Osteoblast (primary cell): Measurements from ENCODE around the gene SLC7A6. TPM values are rescaled to one million over a fixed set of nuclear protein-coding genes. Genes with fewer than 3 reads are reported as not detected.

Experiments used
- DNase-seq: peaks from one replicate; pipeline ENCODE4 v3.0.0; 2011; ENCODE audit warnings: low spot score, mixed read lengths; ENCODE audit not compliant: insufficient read length; ENCODE audit errors: missing footprints
- H2AFZ ChIP-seq: 2 replicates; pipeline ENCODE4 v1.6.0; 2011; ENCODE audit warnings: mild to moderate bottlenecking, low read length
- H3K27ac ChIP-seq: 2 replicates; pipeline ENCODE4 v1.5.1; 2011; ENCODE audit warnings: mild to moderate bottlenecking, low read depth, low read length, moderate library complexity
- H3K27me3 ChIP-seq: 2 replicates; pipeline ENCODE4 v1.6.0; 2012; ENCODE audit warnings: mild to moderate bottlenecking, control low read depth, inconsistent platforms, low read length, moderate library complexity; ENCODE audit not compliant: insufficient read depth
- H3K36me3 ChIP-seq: 2 replicates; pipeline ENCODE4 v1.5.1; 2011; ENCODE audit warnings: mild to moderate bottlenecking, low read length, control low read depth, moderate library complexity; ENCODE audit not compliant: insufficient read depth
- H3K4me1 ChIP-seq: 2 replicates; pipeline ENCODE4 v1.5.1; 2011; ENCODE audit warnings: mild to moderate bottlenecking, low read length, control low read depth, moderate library complexity; ENCODE audit not compliant: insufficient read depth
- H3K4me2 ChIP-seq: 2 replicates; pipeline ENCODE4 v1.6.0; 2011; ENCODE audit warnings: mild to moderate bottlenecking, low read length; ENCODE audit not compliant: insufficient read depth
- H3K4me3 ChIP-seq: fragments of 200-600 bp; sonication (generic); 3 replicates; pipeline ENCODE4 v1.5.1; 2012; ENCODE audit warnings: mild to moderate bottlenecking, low read length, inconsistent platforms; ENCODE audit not compliant: insufficient read depth
- H3K79me2 ChIP-seq: 2 replicates; pipeline ENCODE4 v1.6.0; 2012; ENCODE audit warnings: mild to moderate bottlenecking, low read length, control low read depth, inconsistent platforms; ENCODE audit not compliant: insufficient read depth
- H3K9me3 ChIP-seq: 2 replicates; pipeline ENCODE4 v1.5.1; 2011; ENCODE audit warnings: low read depth, low read length, control low read depth
- H4K20me1 ChIP-seq: 2 replicates; pipeline ENCODE4 v1.6.0; 2012; ENCODE audit warnings: mild to moderate bottlenecking, low read length, control low read depth; ENCODE audit not compliant: insufficient read depth
- total RNA-seq: library from RNA; depleted of rRNA; stranded (reverse); fragments of >200 nt; gene quantifications from 2 replicates; pipeline ENCODE4 v1.2.3, GENCODE V29; 2012
- TF ChIP-seq, protein P1 (sequence below): IDR thresholded peaks from 2 replicates; pipeline ENCODE4 v1.5.1; 2011; ENCODE audit warnings: mild to moderate bottlenecking, low read depth, low read length, moderate library complexity; ENCODE audit errors: extremely low read depth

Gene SLC7A6
- total RNA-seq, 1 donor: 36.9 TPM

DNA sequence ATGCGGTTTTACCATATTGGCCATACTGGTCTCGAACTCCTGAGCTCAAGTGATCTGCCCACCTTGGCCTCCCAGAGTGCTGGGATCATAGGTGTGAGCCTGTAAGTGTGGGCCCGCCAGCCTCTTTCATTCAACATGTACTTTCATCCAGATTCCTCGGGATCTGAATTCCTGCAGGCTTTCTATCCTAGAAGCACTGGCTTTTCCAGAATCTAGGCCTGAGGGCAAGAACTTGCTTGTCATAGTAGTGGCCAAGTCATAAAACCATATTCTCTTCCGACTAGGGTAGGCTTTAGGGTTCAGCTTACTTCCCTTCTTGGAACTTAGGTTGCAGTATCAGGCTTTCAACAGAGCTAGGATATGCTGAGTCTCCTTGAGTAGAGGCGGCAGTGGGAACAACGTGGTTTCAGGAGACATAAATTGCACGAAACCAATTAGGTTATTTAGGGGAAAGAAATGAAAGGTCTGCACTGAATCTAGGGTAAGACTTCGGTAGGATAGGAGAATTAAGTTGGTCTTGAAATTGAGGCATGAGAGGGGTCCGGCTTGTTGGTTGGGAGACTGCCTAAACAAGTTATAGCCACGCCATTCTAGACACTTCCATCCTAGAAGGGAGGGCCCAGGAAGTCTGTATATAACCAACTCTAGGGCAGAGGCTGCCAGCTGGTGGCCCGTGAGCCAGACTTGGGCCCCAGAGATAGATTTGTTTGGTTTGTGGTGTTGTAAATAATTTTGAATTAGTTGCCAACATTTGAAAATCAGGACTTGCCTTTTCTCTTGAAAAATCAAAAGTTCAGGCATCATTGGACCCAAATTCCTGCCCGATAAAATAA, 15.6 kb downstream of the SLC7A6 start:
- TF ChIP-seq, protein P1, sequence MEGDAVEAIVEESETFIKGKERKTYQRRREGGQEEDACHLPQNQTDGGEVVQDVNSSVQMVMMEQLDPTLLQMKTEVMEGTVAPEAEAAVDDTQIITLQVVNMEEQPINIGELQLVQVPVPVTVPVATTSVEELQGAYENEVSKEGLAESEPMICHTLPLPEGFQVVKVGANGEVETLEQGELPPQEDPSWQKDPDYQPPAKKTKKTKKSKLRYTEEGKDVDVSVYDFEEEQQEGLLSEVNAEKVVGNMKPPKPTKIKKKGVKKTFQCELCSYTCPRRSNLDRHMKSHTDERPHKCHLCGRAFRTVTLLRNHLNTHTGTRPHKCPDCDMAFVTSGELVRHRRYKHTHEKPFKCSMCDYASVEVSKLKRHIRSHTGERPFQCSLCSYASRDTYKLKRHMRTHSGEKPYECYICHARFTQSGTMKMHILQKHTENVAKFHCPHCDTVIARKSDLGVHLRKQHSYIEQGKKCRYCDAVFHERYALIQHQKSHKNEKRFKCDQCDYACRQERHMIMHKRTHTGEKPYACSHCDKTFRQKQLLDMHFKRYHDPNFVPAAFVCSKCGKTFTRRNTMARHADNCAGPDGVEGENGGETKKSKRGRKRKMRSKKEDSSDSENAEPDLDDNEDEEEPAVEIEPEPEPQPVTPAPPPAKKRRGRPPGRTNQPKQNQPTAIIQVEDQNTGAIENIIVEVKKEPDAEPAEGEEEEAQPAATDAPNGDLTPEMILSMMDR: no peak
- H3K4me1 ChIP-seq: no peaks in the 10 kb centered on the region
- H3K27me3 ChIP-seq: no peaks in the 10 kb centered on the region
- H3K4me2 ChIP-seq: no peak overlapping the region
- no peaks in the 10 kb centered on the region for H3K9me3 ChIP-seq
- H4K20me1 ChIP-seq: peaks cover 28% of the 10 kb centered on the region
- H3K4me3 ChIP-seq: no peak overlapping the region
- no peak for DNase-seq
- no peak overlapping the region for H2AFZ ChIP-seq
- no peak overlapping the region for H3K27ac ChIP-seq
- H3K79me2 ChIP-seq: peaks cover 65% of the 10 kb centered on the region
- H3K36me3 ChIP-seq: peaks cover 46% of the 10 kb centered on the region

GRCh38 chr16:68281368-68282063, 17.2 kb downstream of the SLC7A6 start:
- peaks cover 49% of the 10 kb centered on the region for H3K36me3 ChIP-seq
- no peak overlapping the region for H3K27ac ChIP-seq
- no peaks in the 10 kb centered on the region for H3K9me3 ChIP-seq
- H3K4me3 ChIP-seq: no peak overlapping the region
- H3K4me1 ChIP-seq: no peaks in the 10 kb centered on the region
- H3K27me3 ChIP-seq: no peaks in the 10 kb centered on the region
- TF ChIP-seq, protein P1: no peak
- no peak overlapping the region for H2AFZ ChIP-seq
- H4K20me1 ChIP-seq: peaks cover 33% of the 10 kb centered on the region
- no peak overlapping the region for H3K4me2 ChIP-seq
- no peak for DNase-seq
- peaks cover 67% of the 10 kb centered on the region for H3K79me2 ChIP-seq

GRCh38 chr16:68282064-68282452, 17.7 kb downstream of the SLC7A6 start:
- DNase-seq: no peak
- TF ChIP-seq, protein P1: no peak
- Histone ChIP-seq H3K4me1 (peaks cover 1% of the 10 kb centered on the region), H3K79me2 (peaks cover 66% of the 10 kb centered on the region), H3K36me3 (peaks cover 50% of the 10 kb centered on the region), H3K27ac (no peak overlapping the region), H3K27me3 (no peaks in the 10 kb centered on the region), H4K20me1 (peaks cover 33% of the 10 kb centered on the region), H3K9me3 (no peaks in the 10 kb centered on the region), H3K4me2 (no peak overlapping the region), H2AFZ (no peak overlapping the region), H3K4me3 (no peak overlapping the region)

- H3K27ac ChIP-seq: no peak overlapping the region
- peaks cover 71% of the 10 kb centered on the region for H3K79me2 ChIP-seq
- H3K4me2 ChIP-seq: no peak overlapping the region
- TF ChIP-seq, protein P1: no peak
- no peak for DNase-seq
- H3K4me3 ChIP-seq: no peak overlapping the region
- H3K27me3 ChIP-seq: no peaks in the 10 kb centered on the region
- H2AFZ ChIP-seq: no peak overlapping the region
- H4K20me1 ChIP-seq: peaks cover 45% of the 10 kb centered on the region
- peaks cover 56% of the 10 kb centered on the region for H3K36me3 ChIP-seq
- H3K4me1 ChIP-seq: peaks cover 14% of the 10 kb centered on the region
- no peaks in the 10 kb centered on the region for H3K9me3 ChIP-seq
These were observed 19.0 kb downstream of the SLC7A6 start for GRCh38 chr16:68283346-68283745.
